ENCODE results near the gene BSG.
A peak's percentile ranks its signal among the peaks of the same experiment; 100 is the strongest.

The BSG gene

GRCh38 chr19:540867-541637 is 31.3 kb upstream of the BSG start:
- no peak for DNase-seq

GRCh38 chr19:541699-542098 is 30.7 kb upstream of the BSG start:
- DNase-seq = no peak

GRCh38 chr19:542173-542866 is 30.1 kb upstream of the BSG start:
- DNase-seq = no peak

- DNase-seq = peak; percentile 80
Measured at GRCh38 chr19:543910-544608, 28.3 kb upstream of the BSG start, which contains the start of gene GZMM. GZMM (plus strand) TSS chr19:544053; CDS start chr19:544072, 19 bp downstream.

- no peak for DNase-seq
Measured at GRCh38 chr19:547117-547516, 25.3 kb upstream of the BSG start.

DNA sequence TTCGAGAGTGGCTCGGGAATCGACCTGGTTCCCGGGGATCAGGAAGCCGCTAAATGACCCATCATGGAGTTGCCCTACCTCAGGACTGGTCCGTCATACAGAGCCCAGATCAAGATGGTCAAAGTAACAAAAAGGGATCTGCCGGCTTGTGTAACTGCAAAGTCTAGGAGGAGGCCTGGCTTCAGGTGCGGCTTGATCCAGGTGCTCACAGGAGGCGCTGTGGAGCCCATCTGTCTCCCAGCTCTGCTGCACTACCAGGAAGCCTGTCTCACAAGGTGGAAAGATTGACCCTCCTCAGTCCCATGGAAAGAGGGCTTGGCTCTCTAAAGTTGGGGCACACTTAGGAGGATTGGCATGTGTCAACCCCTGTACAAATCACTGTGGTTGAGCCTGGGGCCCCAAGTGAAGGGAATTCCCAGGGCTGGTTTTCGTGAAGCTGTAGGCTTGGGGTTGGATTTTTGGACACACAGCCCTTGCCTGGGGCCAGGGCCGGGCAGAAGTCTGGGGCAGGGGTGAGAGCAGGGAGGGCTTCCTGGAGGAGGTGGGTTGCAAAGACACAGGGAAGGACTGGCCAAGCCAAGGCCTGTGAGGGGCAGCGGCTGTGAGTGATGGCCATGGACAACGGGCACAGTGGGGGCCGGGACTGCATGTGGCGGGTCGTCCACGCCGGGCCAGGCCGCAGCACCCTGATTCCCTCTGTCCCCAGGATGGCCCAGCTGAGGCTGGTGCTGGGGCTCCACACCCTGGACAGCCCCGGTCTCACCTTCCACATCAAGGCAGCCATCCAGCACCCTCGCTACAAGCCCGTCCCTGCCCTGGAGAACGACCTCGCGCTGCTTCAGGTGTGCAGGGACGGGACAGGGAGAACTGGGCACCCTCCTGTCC is 24.3 kb upstream of the BSG start:
- no peak for DNase-seq

DNA sequence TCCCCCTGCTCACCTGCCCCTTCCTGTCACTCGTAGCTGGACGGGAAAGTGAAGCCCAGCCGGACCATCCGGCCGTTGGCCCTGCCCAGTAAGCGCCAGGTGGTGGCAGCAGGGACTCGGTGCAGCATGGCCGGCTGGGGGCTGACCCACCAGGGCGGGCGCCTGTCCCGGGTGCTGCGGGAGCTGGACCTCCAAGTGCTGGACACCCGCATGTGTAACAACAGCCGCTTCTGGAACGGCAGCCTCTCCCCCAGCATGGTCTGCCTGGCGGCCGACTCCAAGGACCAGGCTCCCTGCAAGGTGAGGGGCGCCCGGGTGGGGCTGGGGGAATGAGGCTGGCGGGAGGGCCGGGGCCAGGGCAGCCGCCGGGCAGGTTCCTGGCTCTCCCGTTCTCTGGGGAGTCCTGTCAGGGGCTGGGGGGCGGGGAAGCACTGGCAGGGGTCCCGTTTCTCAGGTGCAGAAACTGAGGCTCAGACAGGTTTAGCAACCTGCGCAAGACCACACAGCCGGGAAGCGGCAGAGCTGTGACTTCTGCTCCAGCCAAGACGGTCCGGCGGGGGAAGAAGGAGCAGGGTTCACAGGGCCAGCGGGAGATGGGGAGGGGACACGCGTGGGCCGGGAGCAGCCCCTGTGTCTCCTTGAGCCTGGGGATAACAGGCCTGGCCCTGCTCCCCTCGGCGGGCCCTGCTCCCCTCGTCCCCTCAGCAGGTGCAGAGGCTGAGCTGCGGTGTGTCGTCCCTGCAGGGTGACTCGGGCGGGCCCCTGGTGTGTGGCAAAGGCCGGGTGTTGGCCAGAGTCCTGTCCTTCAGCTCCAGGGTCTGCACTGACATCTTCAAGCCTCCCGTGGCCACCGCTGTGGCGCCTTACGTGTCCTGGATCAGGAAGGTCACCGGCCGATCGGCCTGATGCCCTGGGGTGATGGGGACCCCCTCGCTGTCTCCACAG is 23.2 kb upstream of the BSG start:
- DNase-seq = no peak

DNA sequence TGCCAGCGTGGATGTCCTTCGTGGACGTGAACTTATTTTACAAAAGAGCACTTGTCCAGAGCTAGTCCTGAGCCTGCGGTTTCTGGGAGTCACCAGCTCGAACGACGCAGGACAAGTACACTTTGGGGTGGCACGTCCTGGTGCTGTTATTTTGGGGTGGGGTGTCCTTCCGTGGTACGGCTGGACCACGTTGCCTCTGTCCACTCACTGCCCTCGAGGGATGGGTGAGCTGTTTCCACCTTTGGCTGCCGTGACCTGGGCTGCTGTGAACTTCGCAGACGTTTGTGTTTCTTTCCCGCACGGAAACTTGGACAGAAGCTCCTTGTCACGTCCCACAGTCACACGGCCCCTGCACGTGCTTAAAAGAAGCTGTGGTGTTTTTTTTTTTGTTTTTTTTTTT is 17.6 kb upstream of the BSG start:
- no peak for DNase-seq

DNA sequence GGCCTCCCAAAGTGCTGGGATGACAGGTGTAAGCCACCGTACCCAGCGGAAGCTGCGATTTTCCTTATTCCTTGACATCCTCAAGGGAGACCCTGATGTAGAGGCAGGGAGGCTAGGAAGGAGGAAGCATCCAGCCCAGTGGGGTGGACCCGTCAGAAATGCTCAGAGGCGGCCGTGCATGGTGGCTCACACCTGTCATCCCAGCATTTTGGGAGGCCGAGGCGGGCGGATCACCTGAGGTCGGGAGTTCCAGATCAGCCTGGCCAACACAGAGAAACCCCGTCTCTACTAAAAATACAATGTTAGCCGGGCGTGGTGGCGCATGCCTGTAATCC is 17.0 kb upstream of the BSG start:
- no peak for DNase-seq

DNA sequence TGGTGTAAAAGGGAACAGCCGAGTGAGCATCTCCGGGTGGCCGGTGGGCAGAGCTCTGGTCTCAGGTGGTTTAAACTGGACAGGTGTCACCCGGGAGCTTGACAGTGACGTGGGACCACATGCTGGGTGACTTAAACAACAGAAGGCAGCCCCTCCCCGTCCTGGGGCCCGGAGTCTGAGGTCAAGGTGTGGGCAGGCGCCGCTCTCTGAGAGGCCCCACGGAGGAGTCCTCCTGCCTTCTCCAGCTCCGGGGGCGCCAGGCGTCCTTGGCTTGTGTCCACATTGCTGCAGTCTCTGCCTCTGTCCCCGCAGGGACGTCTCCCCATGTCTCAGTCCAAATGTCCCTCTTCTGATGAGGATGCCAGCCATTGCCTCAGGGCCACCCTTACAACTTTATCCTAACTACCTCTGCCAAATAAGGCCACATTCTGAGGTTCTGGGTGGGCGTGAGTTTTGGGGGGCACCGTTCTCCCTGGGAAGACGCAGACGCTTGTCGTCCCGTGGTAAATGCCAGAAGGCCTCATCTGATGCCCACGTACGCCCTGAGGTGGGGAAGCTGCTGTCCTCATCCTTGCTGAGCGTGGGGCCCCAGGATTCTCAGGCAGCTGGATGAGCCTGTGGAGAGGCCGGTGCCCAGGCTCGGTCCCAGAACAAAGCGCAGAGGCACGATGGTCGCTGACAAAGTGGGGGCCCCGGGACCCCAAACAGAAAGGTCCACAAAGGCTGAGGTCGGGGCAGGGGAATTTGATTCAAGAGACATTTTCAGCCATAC is 15.6 kb upstream of the BSG start:
- no peak for DNase-seq

- no peak for DNase-seq
Measured at GRCh38 chr19:558770-559439, 13.5 kb upstream of the BSG start.

- DNase-seq = no peak
Measured at GRCh38 chr19:560121-560520, 12.3 kb upstream of the BSG start.

DNA sequence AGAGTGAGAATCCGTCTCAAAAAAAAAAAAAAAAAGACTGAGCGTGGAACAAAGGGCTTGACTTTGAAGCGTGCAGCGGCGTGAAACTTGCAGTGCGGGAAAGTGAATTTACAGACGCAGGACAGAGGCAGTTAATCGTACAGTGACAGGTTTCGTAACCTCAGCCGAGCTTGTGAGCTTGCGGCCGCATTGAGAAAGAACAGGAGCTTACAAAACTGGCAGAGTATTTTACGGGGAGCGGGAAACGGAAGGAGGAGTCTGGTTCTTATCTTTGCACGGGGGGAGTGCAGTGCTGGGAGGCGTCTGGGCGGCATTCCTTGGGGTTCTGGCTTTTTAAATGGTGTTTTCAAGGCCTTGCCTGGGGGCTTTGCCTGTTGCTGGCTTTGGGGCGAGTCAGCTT is 6.0 kb upstream of the BSG start:
- no peak for DNase-seq

DNA sequence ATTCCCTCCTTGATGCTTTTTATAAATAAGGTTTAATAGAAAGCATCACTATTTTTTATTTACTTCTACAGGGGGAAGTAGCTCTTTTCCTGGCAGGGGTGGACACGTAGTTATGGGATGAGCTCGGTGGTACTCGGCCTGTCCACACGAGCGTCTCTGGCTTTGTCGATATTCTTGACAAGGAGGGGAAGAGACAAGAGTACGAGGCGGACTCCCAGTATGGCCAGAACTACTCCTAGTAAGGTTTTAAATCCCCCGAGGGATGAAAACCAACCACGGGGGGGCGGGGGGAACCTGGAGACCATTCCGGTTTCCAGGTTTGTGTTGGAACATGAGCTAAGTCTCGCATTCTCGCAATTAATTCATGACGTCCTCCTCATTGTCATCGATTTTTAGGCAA is 5.6 kb upstream of the BSG start:
- no peak for DNase-seq

- no peak for DNase-seq
Measured at GRCh38 chr19:567296-567900, 5.0 kb upstream of the BSG start.

DNA sequence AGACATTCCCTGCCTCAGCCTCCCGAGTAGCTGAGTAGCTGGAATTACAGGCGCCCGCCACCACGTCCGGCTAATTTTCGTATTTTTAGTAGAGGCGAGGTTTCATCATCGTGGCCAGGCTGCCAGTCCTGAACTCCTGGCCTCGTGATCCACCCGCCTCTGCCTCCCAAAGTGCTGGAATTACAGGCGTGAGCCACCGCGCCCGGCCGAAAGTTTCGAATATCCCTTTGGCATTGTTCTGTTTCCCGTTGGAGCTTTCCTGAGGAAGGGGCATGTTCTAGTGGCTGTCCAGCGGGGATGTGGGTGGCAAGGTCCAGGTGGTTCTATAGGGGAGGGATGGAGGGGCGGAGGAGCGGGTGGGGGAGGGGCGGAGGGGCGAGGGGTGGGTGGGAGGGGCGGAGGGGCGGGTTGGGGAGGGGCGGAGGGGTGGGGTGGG is 2.1 kb upstream of the BSG start:
- no peak for DNase-seq

GRCh38 chr19:570937-571565 is 1.3 kb upstream of the BSG start:
- peak; percentile 71 for DNase-seq

DNA sequence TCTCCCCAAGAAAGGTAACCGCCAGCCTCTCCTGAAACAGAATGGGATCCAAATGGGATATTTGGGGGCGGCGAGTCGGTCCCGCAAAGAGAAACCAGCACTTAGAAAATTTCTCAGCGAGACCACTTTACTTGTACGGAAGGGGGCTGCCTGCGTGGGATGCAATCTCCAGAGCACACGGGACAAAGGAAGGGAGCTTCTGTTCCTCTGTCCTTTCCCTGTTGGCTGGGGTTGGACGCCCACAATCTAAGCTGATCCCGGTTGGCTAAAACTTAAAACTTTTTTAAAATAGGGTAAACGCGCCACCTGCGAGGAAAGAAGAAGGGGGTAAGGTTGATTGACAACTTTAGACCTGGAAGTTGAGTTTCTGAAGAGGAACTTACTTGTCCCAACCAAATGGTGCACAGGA is 826 bp upstream of the BSG start:
- peak; percentile 27 for DNase-seq

DNA sequence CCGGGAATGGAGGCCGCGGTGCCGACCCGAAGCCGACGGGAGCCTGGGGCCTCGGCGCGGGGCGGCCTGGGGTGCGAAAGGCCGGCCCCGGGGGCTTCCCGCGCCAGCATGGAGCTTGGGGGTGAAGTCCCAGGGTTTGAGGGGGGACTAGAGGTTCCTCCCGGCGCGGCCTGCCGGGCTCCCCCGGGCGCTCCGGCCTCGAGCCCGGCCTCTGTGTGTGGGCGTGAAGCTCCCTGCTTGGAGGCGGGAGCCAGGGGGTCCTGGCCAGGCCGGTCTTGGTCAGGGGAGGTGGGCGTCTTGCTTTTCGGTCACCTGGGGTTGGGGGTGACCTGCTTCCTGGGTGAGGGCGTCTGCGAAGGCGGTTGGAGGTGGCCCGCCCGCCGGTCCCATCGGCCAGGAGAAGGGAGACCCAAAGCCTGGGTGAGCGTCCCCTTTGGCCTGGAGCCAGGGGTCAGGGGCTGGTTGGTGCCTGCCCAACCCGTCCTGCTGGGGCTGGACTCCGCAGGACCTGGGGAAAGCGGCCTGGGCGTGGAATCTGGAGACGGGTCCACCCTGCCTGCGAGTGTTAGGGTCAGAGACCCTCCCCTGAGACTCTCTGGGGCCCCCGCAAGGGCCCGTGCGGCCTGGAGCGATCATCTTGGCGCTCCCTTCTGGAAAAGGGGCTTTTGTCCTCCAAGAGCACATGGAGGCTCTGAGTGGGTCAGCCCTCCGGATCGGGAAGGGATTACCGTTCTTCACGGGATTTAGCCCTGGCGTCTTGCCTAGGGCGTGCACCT is 535 bp downstream of the BSG start:
- peak; percentile 33 for DNase-seq
